Prostate gland (tissue), 2 donors: Measurements from ENCODE around the gene NBPF11.
"Not testable (repeated sequence)": the region's sequence is repeated elsewhere in the genome, so short reads cannot be mapped to it uniquely, and the experiment has no call there.

Source experiments
- POLR2A ChIP-seq: fragments of 450-650 bp; IDR thresholded peaks from one replicate; pipeline ENCODE4 v1.6.1; 2016; ENCODE audit warnings: antibody characterized with exemption, mild to moderate bottlenecking
- TF ChIP-seq, protein P1 (sequence below), 4 experiments: fragments of 200-600 bp in 2 of 4; fragments of 450-650 bp in 2 of 4; sonication (generic) in 2 of 4; IDR thresholded peaks; 1 replicate in 3 of 4; 2 replicates in 1 of 4; pipeline ENCODE4 v1.5.1; 2016 to 2019; ENCODE audit warnings: antibody characterized with exemption in 4 of 4, mild to moderate bottlenecking in 2 of 4, moderate library complexity in 2 of 4

DNA sequence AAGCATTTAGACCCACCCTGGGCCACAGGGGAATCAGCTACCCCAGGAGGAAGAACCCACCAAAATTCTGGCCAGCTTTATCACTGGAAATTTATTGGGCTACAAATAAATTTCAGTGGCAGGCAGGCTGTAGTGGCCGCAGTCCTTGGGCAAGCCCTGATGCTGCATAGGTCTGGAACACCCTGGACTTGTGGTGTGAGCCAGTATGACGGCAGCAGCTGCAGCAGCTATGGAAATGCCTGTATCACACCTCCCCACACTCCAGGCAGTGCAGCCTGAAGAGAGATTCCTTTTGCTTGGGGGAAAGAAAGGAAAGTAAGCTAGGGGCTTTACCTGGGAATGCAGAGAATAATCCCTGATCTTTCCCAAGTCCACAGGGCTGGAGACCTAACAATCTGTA is 56.3 kb downstream of the NBPF11 start:
- not testable (repeated sequence) for TF ChIP-seq POLR2A
- TF ChIP-seq, protein P1, sequence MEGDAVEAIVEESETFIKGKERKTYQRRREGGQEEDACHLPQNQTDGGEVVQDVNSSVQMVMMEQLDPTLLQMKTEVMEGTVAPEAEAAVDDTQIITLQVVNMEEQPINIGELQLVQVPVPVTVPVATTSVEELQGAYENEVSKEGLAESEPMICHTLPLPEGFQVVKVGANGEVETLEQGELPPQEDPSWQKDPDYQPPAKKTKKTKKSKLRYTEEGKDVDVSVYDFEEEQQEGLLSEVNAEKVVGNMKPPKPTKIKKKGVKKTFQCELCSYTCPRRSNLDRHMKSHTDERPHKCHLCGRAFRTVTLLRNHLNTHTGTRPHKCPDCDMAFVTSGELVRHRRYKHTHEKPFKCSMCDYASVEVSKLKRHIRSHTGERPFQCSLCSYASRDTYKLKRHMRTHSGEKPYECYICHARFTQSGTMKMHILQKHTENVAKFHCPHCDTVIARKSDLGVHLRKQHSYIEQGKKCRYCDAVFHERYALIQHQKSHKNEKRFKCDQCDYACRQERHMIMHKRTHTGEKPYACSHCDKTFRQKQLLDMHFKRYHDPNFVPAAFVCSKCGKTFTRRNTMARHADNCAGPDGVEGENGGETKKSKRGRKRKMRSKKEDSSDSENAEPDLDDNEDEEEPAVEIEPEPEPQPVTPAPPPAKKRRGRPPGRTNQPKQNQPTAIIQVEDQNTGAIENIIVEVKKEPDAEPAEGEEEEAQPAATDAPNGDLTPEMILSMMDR (IDR thresholded peaks at IDR 0.05), result not testable (repeated sequence)
